Measurements from ENCODE around the gene LYST.

DNA sequence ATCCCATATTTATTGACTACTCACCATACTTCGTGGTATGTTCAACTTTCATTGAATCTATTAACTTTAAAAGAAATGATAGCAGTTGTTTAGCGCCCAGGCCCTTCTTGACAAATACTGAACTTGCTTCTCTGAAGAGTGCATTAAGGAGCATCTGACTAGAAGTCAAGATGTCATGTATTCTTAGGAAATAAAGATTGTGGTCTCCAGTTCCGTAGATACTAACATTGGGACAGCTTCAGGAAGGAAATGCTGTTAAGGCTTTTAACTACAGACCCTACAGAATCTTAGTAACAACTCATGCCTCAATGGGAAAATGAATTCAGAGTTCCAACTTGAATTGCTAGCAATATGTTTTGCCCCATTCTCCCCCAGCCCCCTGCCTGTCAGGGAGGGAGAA, 14.8 kb downstream of the LYST start:
- TF ChIP-seq GATA3 (IDR thresholded peaks at IDR 0.05; ENCODE audit: low read depth, low read length), result no peak
- TF ChIP-seq GATA2 (IDR thresholded peaks at IDR 0.05; ENCODE audit: low read depth, low read length), result no peak
